ENCODE measurements around the gene SCARF1. TPM values are rescaled to one million over a fixed set of nuclear protein-coding genes. Genes with fewer than 3 reads are reported as not detected.
A peak's percentile ranks its signal among the peaks of the same experiment; 100 is the strongest.
"Not testable (repeated sequence)": the region's sequence is repeated elsewhere in the genome, so short reads cannot be mapped to it uniquely, and the experiment has no call there.

The SCARF1 gene, protein sequence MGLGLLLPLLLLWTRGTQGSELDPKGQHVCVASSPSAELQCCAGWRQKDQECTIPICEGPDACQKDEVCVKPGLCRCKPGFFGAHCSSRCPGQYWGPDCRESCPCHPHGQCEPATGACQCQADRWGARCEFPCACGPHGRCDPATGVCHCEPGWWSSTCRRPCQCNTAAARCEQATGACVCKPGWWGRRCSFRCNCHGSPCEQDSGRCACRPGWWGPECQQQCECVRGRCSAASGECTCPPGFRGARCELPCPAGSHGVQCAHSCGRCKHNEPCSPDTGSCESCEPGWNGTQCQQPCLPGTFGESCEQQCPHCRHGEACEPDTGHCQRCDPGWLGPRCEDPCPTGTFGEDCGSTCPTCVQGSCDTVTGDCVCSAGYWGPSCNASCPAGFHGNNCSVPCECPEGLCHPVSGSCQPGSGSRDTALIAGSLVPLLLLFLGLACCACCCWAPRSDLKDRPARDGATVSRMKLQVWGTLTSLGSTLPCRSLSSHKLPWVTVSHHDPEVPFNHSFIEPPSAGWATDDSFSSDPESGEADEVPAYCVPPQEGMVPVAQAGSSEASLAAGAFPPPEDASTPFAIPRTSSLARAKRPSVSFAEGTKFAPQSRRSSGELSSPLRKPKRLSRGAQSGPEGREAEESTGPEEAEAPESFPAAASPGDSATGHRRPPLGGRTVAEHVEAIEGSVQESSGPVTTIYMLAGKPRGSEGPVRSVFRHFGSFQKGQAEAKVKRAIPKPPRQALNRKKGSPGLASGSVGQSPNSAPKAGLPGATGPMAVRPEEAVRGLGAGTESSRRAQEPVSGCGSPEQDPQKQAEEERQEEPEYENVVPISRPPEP
- total RNA-seq (2014; rRNA removed; shearing (Covaris generic)), result 0.25 TPM in 1 of 2 replicates, not detected in the other
- polyA plus RNA-seq (2016; fragmentation: Nextera tagmentation; extraction: Ambion mirVana), result 0.14 TPM in 1 of 2 replicates, not detected in the other

DNA sequence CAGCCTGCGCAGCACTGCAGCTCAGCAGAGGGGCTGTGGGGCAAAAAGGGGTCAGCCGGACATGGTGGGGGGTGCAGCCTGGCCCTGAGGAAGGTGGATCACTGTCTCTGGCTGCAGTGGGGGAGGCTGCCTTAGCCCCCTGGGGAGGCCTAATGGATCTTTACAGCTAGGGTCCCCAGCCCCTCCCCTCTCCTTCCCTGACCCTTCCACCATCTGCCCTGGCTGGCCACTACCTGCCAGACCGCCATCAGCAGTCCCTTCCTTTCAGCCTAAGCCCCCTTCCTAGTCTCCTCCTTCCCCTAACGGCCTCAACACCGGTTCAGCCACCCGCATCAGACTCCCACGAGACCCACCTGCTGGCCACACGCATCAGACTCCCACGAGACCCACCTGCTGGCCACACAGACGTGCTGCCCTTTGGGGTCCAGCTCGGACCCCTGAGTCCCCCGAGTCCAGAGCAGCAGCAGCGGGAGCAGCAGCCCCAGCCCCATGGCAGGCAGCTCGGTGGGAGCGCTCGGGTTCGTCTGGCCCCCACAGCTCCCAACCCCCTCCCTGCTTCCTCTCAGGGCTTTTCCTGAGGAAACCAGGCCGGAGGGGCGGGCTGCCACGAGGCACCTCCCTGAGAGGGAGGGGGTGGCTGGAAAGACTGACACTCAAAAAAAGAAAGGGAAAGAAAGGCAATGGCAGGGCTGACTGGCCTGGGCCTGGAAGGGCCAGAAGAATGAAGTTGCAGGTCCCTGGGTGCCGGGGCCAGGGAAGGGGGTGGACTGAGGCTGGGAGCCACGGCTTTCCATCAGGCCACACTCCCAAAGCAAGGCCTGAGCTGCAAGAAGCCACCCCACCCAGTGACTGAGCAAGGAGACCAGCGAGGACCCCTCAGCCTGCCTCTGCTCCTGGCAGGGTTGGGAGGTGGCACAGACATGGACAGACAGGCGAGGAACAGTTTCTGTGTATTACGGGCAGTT, at the start of gene SCARF1:
SCARF1 (minus strand) TSS at position 526 of the 965 bp plus-strand sequence; CDS start at position 491, 35 bp downstream.
- Histone ChIP-seq H3K4me2 (ENCODE audit: unreplicated experiment) (no peak within 1 kb of the TSS), H3K4me3 (no peak within 1 kb of the TSS), H2AFZ (no peak within 1 kb of the TSS), H3K27ac (no peak within 1 kb of the TSS), H3K27me3 (replicated peaks; ENCODE audit: insufficient read depth) (no peaks in the 10 kb centered on the region), H3K9ac (no peak within 1 kb of the TSS), H3K9me2 (ENCODE audit: insufficient read depth) (no peaks in the 10 kb centered on the region), H3K36me3 (ENCODE audit: low read depth) (no peaks in the 10 kb centered on the region), H3F3A (ENCODE audit: insufficient read depth) (peaks cover 5% of the 10 kb centered on the region), H3K9me3 (ENCODE audit: low read depth) (no peaks in the 10 kb centered on the region), H4K20me1 (ENCODE audit: insufficient read depth) (no peaks in the 10 kb centered on the region), H3K4me1 (ENCODE audit: insufficient read depth) (peaks cover 15% of the 10 kb centered on the region), H3K79me2 (ENCODE audit: insufficient read depth) (no peaks in the 10 kb centered on the region)
- TF ChIP-seq EZH2 (IDR thresholded peaks at IDR 0.05; ENCODE audit: insufficient read depth, poor library complexity, severe bottlenecking) (no peak), EZH2phosphoT487 (IDR thresholded peaks at IDR 0.05; ENCODE audit: insufficient read depth, low read depth) (no peak)
- whole genome bisulfite sequencing, 2 experiments (ENCODE audit: low coverage in 1 of 2, low lambda C conversion rate in 2 of 2, missing lambda C conversion rate in 2 of 2), result 94 to 95% methylated on average over 20 to 25 of the region's 25 CpGs
- in situ Hi-C loops (cut with MboI), result no loop called here
- DNase-seq, result no peak

DNA sequence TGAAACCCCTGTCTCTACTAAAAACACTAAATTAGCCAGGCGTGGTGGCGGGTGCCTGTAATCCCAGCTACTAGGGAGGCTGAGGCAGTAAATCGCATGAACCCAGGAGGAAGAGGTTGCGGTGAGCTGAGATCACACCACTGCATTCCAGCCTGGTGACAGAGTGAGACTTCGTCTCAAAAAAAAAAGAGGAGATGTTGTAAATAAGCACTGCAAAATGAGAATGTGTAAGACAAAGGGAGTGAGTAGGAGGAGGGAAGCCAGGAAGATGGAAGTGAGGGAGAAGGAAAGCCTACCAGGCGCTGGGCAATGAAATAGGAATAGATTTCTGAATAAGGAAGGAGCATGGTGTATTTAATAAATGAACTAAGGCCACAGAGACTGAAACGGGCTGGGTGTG, 47.8 kb upstream of the SCARF1 start:
- no peaks in the 10 kb centered on the region for H3F3A ChIP-seq (ENCODE audit: insufficient read depth)
- no peak overlapping the region for H3K27ac ChIP-seq
- H3K36me3 ChIP-seq (ENCODE audit: low read depth), result no peaks in the 10 kb centered on the region
- H3K4me2 ChIP-seq (ENCODE audit: unreplicated experiment), result no peak overlapping the region
- H3K9ac ChIP-seq, result no peak overlapping the region
- no peak overlapping the region for H2AFZ ChIP-seq
- in situ Hi-C loops (cut with MboI), result no loop called here
- no peaks in the 10 kb centered on the region for H3K9me2 ChIP-seq (ENCODE audit: insufficient read depth)
- no peak for TF ChIP-seq EZH2phosphoT487 (IDR thresholded peaks at IDR 0.05; ENCODE audit: insufficient read depth, low read depth)
- H3K79me2 ChIP-seq (ENCODE audit: insufficient read depth), result no peaks in the 10 kb centered on the region
- no peaks in the 10 kb centered on the region for H3K9me3 ChIP-seq (ENCODE audit: low read depth)
- no peaks in the 10 kb centered on the region for H3K4me1 ChIP-seq (ENCODE audit: insufficient read depth)
- no peak overlapping the region for H3K4me3 ChIP-seq
- peak; percentile 33 for DNase-seq
- H4K20me1 ChIP-seq (ENCODE audit: insufficient read depth), result no peaks in the 10 kb centered on the region
- WGBS, 2 experiments (ENCODE audit: low coverage in 1 of 2, low lambda C conversion rate in 2 of 2, missing lambda C conversion rate in 2 of 2), result 83 to 85% methylated on average over 7 of the region's 7 CpGs
- no peaks in the 10 kb centered on the region for H3K27me3 ChIP-seq (replicated peaks; ENCODE audit: insufficient read depth)

- no peaks in the 10 kb centered on the region for H3K4me1 ChIP-seq (ENCODE audit: insufficient read depth)
- no peaks in the 10 kb centered on the region for H3F3A ChIP-seq (ENCODE audit: insufficient read depth)
- H3K9me2 ChIP-seq (ENCODE audit: insufficient read depth), result no peaks in the 10 kb centered on the region
- TF ChIP-seq EZH2phosphoT487 (IDR thresholded peaks at IDR 0.05; ENCODE audit: insufficient read depth, low read depth) (no peak), EZH2 (IDR thresholded peaks at IDR 0.05; ENCODE audit: insufficient read depth, poor library complexity, severe bottlenecking) (no peak)
- no peaks in the 10 kb centered on the region for H3K36me3 ChIP-seq (ENCODE audit: low read depth)
- H3K27me3 ChIP-seq (replicated peaks; ENCODE audit: insufficient read depth), result no peaks in the 10 kb centered on the region
- H3K9ac ChIP-seq, result no peak overlapping the region
- H3K9me3 ChIP-seq (ENCODE audit: low read depth), result no peaks in the 10 kb centered on the region
- H4K20me1 ChIP-seq (ENCODE audit: insufficient read depth), result no peaks in the 10 kb centered on the region
- H3K79me2 ChIP-seq (ENCODE audit: insufficient read depth), result no peaks in the 10 kb centered on the region
- H2AFZ ChIP-seq, result no peak overlapping the region
- in situ Hi-C loops (cut with MboI), result no loop called here
- no peak overlapping the region for H3K4me3 ChIP-seq
- DNase-seq, result no peak
- no peak overlapping the region for H3K27ac ChIP-seq
- no peak overlapping the region for H3K4me2 ChIP-seq (ENCODE audit: unreplicated experiment)
- 68 to 86% methylated on average over 3 to 8 of the region's 8 CpGs for WGBS, 2 experiments (ENCODE audit: low coverage in 1 of 2, low lambda C conversion rate in 2 of 2, missing lambda C conversion rate in 2 of 2)
Observed at GRCh38 chr17:1690544-1691221, 45.2 kb upstream of the SCARF1 start.

GRCh38 chr17:1688405-1688804, 42.9 kb upstream of the SCARF1 start:
- H3K4me1 ChIP-seq (ENCODE audit: insufficient read depth); H3K4me3 ChIP-seq; H4K20me1 ChIP-seq (ENCODE audit: insufficient read depth); DNase-seq; H3K9me3 ChIP-seq (ENCODE audit: low read depth); H3K9ac ChIP-seq; H3F3A ChIP-seq (ENCODE audit: insufficient read depth); H3K27me3 ChIP-seq (replicated peaks; ENCODE audit: insufficient read depth); H3K4me2 ChIP-seq (ENCODE audit: unreplicated experiment); H2AFZ ChIP-seq; H3K9me2 ChIP-seq (ENCODE audit: insufficient read depth); H3K27ac ChIP-seq; in situ Hi-C loops (cut with MboI); H3K36me3 ChIP-seq (ENCODE audit: low read depth): not testable (repeated sequence)
- WGBS, 2 experiments (ENCODE audit: low coverage in 1 of 2, low lambda C conversion rate in 2 of 2, missing lambda C conversion rate in 2 of 2), result 77 to 81% methylated on average over 6 of the region's 6 CpGs
- peaks cover 10% of the 10 kb centered on the region for H3K79me2 ChIP-seq (ENCODE audit: insufficient read depth)

Data from GM23248 (cell line).